ENCODE data around the gene LRRC7. TPM values are rescaled to one million over a fixed set of nuclear protein-coding genes. Genes with fewer than 3 reads are reported as not detected.

LRRC7 gene
- total and polyA plus RNA-seq, 8 donors = 0.12 to 2.2 (median 0.90) TPM

GRCh38 chr1:69814926-69815325, 247.2 kb downstream of the LRRC7 start:
- no peaks in the 10 kb centered on the region for H3K9me3 ChIP-seq
- no peak for TF ChIP-seq CTCF (IDR thresholded peaks at IDR 0.05)
- ATAC-seq (no peak), FAIRE-seq (no peak), DNase-seq (no peak)
- no peak overlapping the region for H3K4me3 ChIP-seq
- H3K27ac ChIP-seq = no peak overlapping the region
- H3K36me3 ChIP-seq = no peaks in the 10 kb centered on the region
- intact Hi-C loops (cut with DNase I) = no loop called here
- WGBS, 2 donors = 45 to 48% methylated on average over 2 of the region's 2 CpGs
- no peaks in the 10 kb centered on the region for H3K4me1 ChIP-seq
- no peaks in the 10 kb centered on the region for H3K27me3 ChIP-seq

- Histone ChIP-seq H3K36me3 (no peaks in the 10 kb centered on the region), H3K27me3 (no peaks in the 10 kb centered on the region), H3K27ac (no peak overlapping the region), H3K4me1 (no peaks in the 10 kb centered on the region), H3K4me3 (no peak overlapping the region), H3K9me3 (no peaks in the 10 kb centered on the region)
- no peak for ATAC-seq
- TF ChIP-seq CTCF (IDR thresholded peaks at IDR 0.05) = no peak
- intact Hi-C loops (cut with DNase I) = no loop called here
- no peak for FAIRE-seq
- no peak for DNase-seq
Observed at GRCh38 chr1:69824932-69825331, 257.2 kb downstream of the LRRC7 start.

GRCh38 chr1:69827732-69828131, 260.0 kb downstream of the LRRC7 start:
- Histone ChIP-seq H3K9me3 (no peaks in the 10 kb centered on the region), H3K27ac (no peak overlapping the region), H3K36me3 (no peaks in the 10 kb centered on the region), H3K4me1 (no peaks in the 10 kb centered on the region), H3K4me3 (no peak overlapping the region), H3K27me3 (no peaks in the 10 kb centered on the region)
- 57 to 87% methylated on average over 2 of the region's 2 CpGs for WGBS, 2 donors
- DNase-seq (no peak), ATAC-seq (no peak), FAIRE-seq (no peak)
- no peak for TF ChIP-seq CTCF (IDR thresholded peaks at IDR 0.05)
- intact Hi-C loops (cut with DNase I) = no loop called here

- intact Hi-C loops (cut with DNase I) = no loop called here
- H3K4me3 ChIP-seq = no peak overlapping the region
- DNase-seq (no peak), FAIRE-seq (no peak), ATAC-seq (no peak)
- no peaks in the 10 kb centered on the region for H3K36me3 ChIP-seq
- no peaks in the 10 kb centered on the region for H3K9me3 ChIP-seq
- no peak overlapping the region for H3K27ac ChIP-seq
- H3K27me3 ChIP-seq = no peaks in the 10 kb centered on the region
- H3K4me1 ChIP-seq = no peaks in the 10 kb centered on the region
- WGBS, 2 donors = 62 to 71% methylated on average over 3 of the region's 3 CpGs
- TF ChIP-seq CTCF (IDR thresholded peaks at IDR 0.05) = no peak
Observed at GRCh38 chr1:69833536-69833935, 265.8 kb downstream of the LRRC7 start.

- FAIRE-seq = no peak
- WGBS, 2 donors = 45 to 56% methylated on average over 2 of the region's 2 CpGs
Observed at GRCh38 chr1:69834336-69834735, 266.6 kb downstream of the LRRC7 start.

More at GRCh38 chr1:69834336-69834735, 266.6 kb downstream of the LRRC7 start:
- ATAC-seq (no peak), DNase-seq (no peak)
- H3K27ac ChIP-seq = no peak overlapping the region
- no peaks in the 10 kb centered on the region for H3K27me3 ChIP-seq
- no peak overlapping the region for H3K4me3 ChIP-seq
- H3K4me1 ChIP-seq = no peaks in the 10 kb centered on the region
- TF ChIP-seq CTCF (IDR thresholded peaks at IDR 0.05) = no peak
- no peaks in the 10 kb centered on the region for H3K9me3 ChIP-seq
- no peaks in the 10 kb centered on the region for H3K36me3 ChIP-seq
- intact Hi-C loops (cut with DNase I) = no loop called here

Measured in pancreas (tissue), 10 donors.